Cardiac muscle cell (in vitro differentiated cells and primary cell): ENCODE results near the gene CXCL12. TPM values are rescaled to one million over a fixed set of nuclear protein-coding genes. Genes with fewer than 3 reads are reported as not detected.

Experiments used
- DNase-seq, 2 donors: peaks; one replicate each; pipeline versions ENCODE4 v3.0.0 to v3.0.0-alpha.2; 2010 to 2017; ENCODE audit warnings: low read depth in 1 of 2, low spot score in 1 of 2
- H3K27ac ChIP-seq: fragments of 200-600 bp; sonication (generic); 2 replicates; pipeline ENCODE4 v1.5.1; 2016
- H3K27me3 ChIP-seq: fragments of 200-600 bp; sonication (generic); 2 replicates; pipeline ENCODE4 v1.6.0; 2016; ENCODE audit warnings: control low read depth
- H3K36me3 ChIP-seq: fragments of 200-600 bp; sonication (generic); 2 replicates; pipeline ENCODE4 v1.5.1; 2016; ENCODE audit warnings: control low read depth
- H3K4me1 ChIP-seq: fragments of 200-600 bp; sonication (generic); 2 replicates; pipeline ENCODE4 v1.8.1; 2017; ENCODE audit warnings: low read depth, mild to moderate bottlenecking, mixed run types
- H3K4me3 ChIP-seq: fragments of 200-600 bp; sonication (generic); 2 replicates; pipeline ENCODE4 v1.5.1; 2016; ENCODE audit warnings: mild to moderate bottlenecking
- H3K9me3 ChIP-seq: fragments of 200-600 bp; sonication (generic); 2 replicates; pipeline ENCODE4 v1.5.1; 2017; ENCODE audit warnings: low read depth, mild to moderate bottlenecking, control low read depth
- CTCF ChIP-seq: IDR thresholded peaks from 2 replicates; pipeline ENCODE4 v1.5.1; 2012; ENCODE audit warnings: low read depth, mild to moderate bottlenecking, low read length
- polyA plus RNA-seq: library from polyadenylated mRNA; unstranded; fragments of >200 nt; fragmentation: Nextera tagmentation; extraction: Ambion mirVana; gene quantifications from 2 replicates; pipeline ENCODE4 v1.2.1, GENCODE V29; 2016
- total RNA-seq: library from RNA; depleted of rRNA; stranded (reverse); fragments of >200 nt; gene quantifications from 2 replicates; pipeline ENCODE4 v1.2.3, GENCODE V29; 2016

CXCL12 gene
- total and polyA plus RNA-seq, 2 experiments from 2014 or later: 10.1 to 68.9 TPM

GRCh38 chr10:44392420-44392819 lies 7.5 kb upstream of the CXCL12 start:
- no peaks in the 10 kb centered on the region for H3K9me3 ChIP-seq
- H3K4me1 ChIP-seq: no peaks in the 10 kb centered on the region
- TF ChIP-seq CTCF: no peak
- H3K36me3 ChIP-seq: no peaks in the 10 kb centered on the region
- H3K27me3 ChIP-seq: no peaks in the 10 kb centered on the region
- no peak overlapping the region for H3K27ac ChIP-seq
- DNase-seq: no peak
- H3K4me3 ChIP-seq: no peak overlapping the region

- H3K9me3 ChIP-seq: no peaks in the 10 kb centered on the region
- no peak for TF ChIP-seq CTCF
- H3K4me1 ChIP-seq: no peaks in the 10 kb centered on the region
- H3K27ac ChIP-seq: no peak overlapping the region
- no peaks in the 10 kb centered on the region for H3K27me3 ChIP-seq
- no peak overlapping the region for H3K4me3 ChIP-seq
- no peaks in the 10 kb centered on the region for H3K36me3 ChIP-seq
- no peak for DNase-seq
Measured at GRCh38 chr10:44391981-44392380, 7.1 kb upstream of the CXCL12 start.

- Histone ChIP-seq H3K27me3 (peaks cover 7% of the 10 kb centered on the region), H3K4me1 (no peaks in the 10 kb centered on the region), H3K4me3 (no peak overlapping the region), H3K9me3 (no peaks in the 10 kb centered on the region), H3K27ac (no peak overlapping the region), H3K36me3 (no peaks in the 10 kb centered on the region)
- peak in 1 of 2 donors; percentile 46 for DNase-seq
- TF ChIP-seq CTCF: no peak
Measured at GRCh38 chr10:44390585-44391072, 5.7 kb upstream of the CXCL12 start.

- no peaks in the 10 kb centered on the region for H3K9me3 ChIP-seq
- TF ChIP-seq CTCF: no peak
- no peak for DNase-seq
- peaks cover 2% of the 10 kb centered on the region for H3K4me1 ChIP-seq
- H3K4me3 ChIP-seq: no peak overlapping the region
- no peaks in the 10 kb centered on the region for H3K36me3 ChIP-seq
- H3K27ac ChIP-seq: no peak overlapping the region
- H3K27me3 ChIP-seq: peaks cover 18% of the 10 kb centered on the region
Measured at GRCh38 chr10:44389556-44389955, 4.7 kb upstream of the CXCL12 start.

GRCh38 chr10:44389150-44389549 lies 4.3 kb upstream of the CXCL12 start:
- H3K27me3 ChIP-seq: peaks cover 22% of the 10 kb centered on the region
- no peak for TF ChIP-seq CTCF
- no peaks in the 10 kb centered on the region for H3K9me3 ChIP-seq
- no peak for DNase-seq
- no peaks in the 10 kb centered on the region for H3K36me3 ChIP-seq
- H3K27ac ChIP-seq: no peak overlapping the region
- no peak overlapping the region for H3K4me3 ChIP-seq
- peaks cover 5% of the 10 kb centered on the region for H3K4me1 ChIP-seq

- Histone ChIP-seq H3K27me3 (peaks cover 25% of the 10 kb centered on the region), H3K4me3 (no peak overlapping the region), H3K9me3 (no peaks in the 10 kb centered on the region), H3K4me1 (peaks cover 5% of the 10 kb centered on the region), H3K36me3 (no peaks in the 10 kb centered on the region), H3K27ac (no peak overlapping the region)
- no peak for TF ChIP-seq CTCF
- no peak for DNase-seq
Measured at GRCh38 chr10:44388641-44389040, 3.7 kb upstream of the CXCL12 start.
